ENCODE results near the gene AGFG1.

AGFG1 gene

GRCh38 chr2:227499627-227500300, 27.8 kb downstream of the AGFG1 start:
- Histone ChIP-seq H3K4me1 (ENCODE audit: insufficient read depth, low read length) (peaks cover 3% of the 10 kb centered on the region; the same call in 1 of the 2 replicates), H3K9me3 (ENCODE audit: control insufficient read depth, insufficient read depth, low read length) (no peaks in the 10 kb centered on the region), H3K36me3 (ENCODE audit: insufficient read depth, low read length) (peaks cover 3% of the 10 kb centered on the region; the same call in 1 of the 2 replicates), H3K9ac (ENCODE audit: low read depth, low read length) (no peak overlapping the region)

GRCh38 chr2:227500301-227500630, 28.3 kb downstream of the AGFG1 start:
- H3K4me1 ChIP-seq (ENCODE audit: insufficient read depth, low read length) = peaks cover 3% of the 10 kb centered on the region; the same call in 1 of the 2 replicates
- peaks cover 3% of the 10 kb centered on the region for H3K36me3 ChIP-seq (ENCODE audit: insufficient read depth, low read length)
- no peak overlapping the region for H3K9ac ChIP-seq (ENCODE audit: low read depth, low read length)
- H3K9me3 ChIP-seq (ENCODE audit: control insufficient read depth, insufficient read depth, low read length) = no peaks in the 10 kb centered on the region

- peaks cover 3% of the 10 kb centered on the region for H3K36me3 ChIP-seq (ENCODE audit: insufficient read depth, low read length)
- peaks cover 14% of the 10 kb centered on the region; the same call in 1 of the 2 replicates for H3K4me1 ChIP-seq (ENCODE audit: insufficient read depth, low read length)
- no peaks in the 10 kb centered on the region for H3K9me3 ChIP-seq (ENCODE audit: control insufficient read depth, insufficient read depth, low read length)
- no peak overlapping the region for H3K9ac ChIP-seq (ENCODE audit: low read depth, low read length)
Observed at GRCh38 chr2:227503433-227504406, 31.8 kb downstream of the AGFG1 start.

GRCh38 chr2:227504700-227505099, 32.7 kb downstream of the AGFG1 start:
- Histone ChIP-seq H3K4me1 (ENCODE audit: insufficient read depth, low read length) (peaks cover 16% of the 10 kb centered on the region), H3K36me3 (ENCODE audit: insufficient read depth, low read length) (peaks cover 3% of the 10 kb centered on the region), H3K9me3 (ENCODE audit: control insufficient read depth, insufficient read depth, low read length) (no peaks in the 10 kb centered on the region), H3K9ac (ENCODE audit: low read depth, low read length) (no peak overlapping the region)

- Histone ChIP-seq H3K36me3 (ENCODE audit: insufficient read depth, low read length) (peaks cover 1% of the 10 kb centered on the region), H3K9ac (ENCODE audit: low read depth, low read length) (no peak overlapping the region), H3K4me1 (ENCODE audit: insufficient read depth, low read length) (peaks cover 25% of the 10 kb centered on the region), H3K9me3 (ENCODE audit: control insufficient read depth, insufficient read depth, low read length) (no peaks in the 10 kb centered on the region)
Observed at GRCh38 chr2:227506456-227506855, 34.5 kb downstream of the AGFG1 start.

GRCh38 chr2:227507963-227508362, 36.0 kb downstream of the AGFG1 start:
- peaks cover 25% of the 10 kb centered on the region for H3K4me1 ChIP-seq (ENCODE audit: insufficient read depth, low read length)
- H3K9me3 ChIP-seq (ENCODE audit: control insufficient read depth, insufficient read depth, low read length) = no peaks in the 10 kb centered on the region
- H3K36me3 ChIP-seq (ENCODE audit: insufficient read depth, low read length) = no peaks in the 10 kb centered on the region; the same call in 1 of the 2 replicates

GRCh38 chr2:227509076-227509475, 37.1 kb downstream of the AGFG1 start:
- Histone ChIP-seq H3K9me3 (ENCODE audit: control insufficient read depth, insufficient read depth, low read length) (no peaks in the 10 kb centered on the region), H3K36me3 (ENCODE audit: insufficient read depth, low read length) (no peaks in the 10 kb centered on the region; the same call in 1 of the 2 replicates), H3K9ac (ENCODE audit: low read depth, low read length) (no peak overlapping the region), H3K4me1 (ENCODE audit: insufficient read depth, low read length) (peaks cover 26% of the 10 kb centered on the region)

More at GRCh38 chr2:227507963-227508362, 36.0 kb downstream of the AGFG1 start:
- no peak overlapping the region for H3K9ac ChIP-seq (ENCODE audit: low read depth, low read length)

- Histone ChIP-seq H3K9me3 (ENCODE audit: control insufficient read depth, insufficient read depth, low read length) (no peaks in the 10 kb centered on the region), H3K9ac (ENCODE audit: low read depth, low read length) (no peak overlapping the region), H3K4me1 (ENCODE audit: insufficient read depth, low read length) (peaks cover 27% of the 10 kb centered on the region), H3K36me3 (ENCODE audit: insufficient read depth, low read length) (no peaks in the 10 kb centered on the region; the same call in 1 of the 2 replicates)
Observed at GRCh38 chr2:227509824-227510619, 38.1 kb downstream of the AGFG1 start.

GRCh38 chr2:227510620-227510958, 38.6 kb downstream of the AGFG1 start:
- H3K9me3 ChIP-seq (ENCODE audit: control insufficient read depth, insufficient read depth, low read length) = no peaks in the 10 kb centered on the region
- H3K4me1 ChIP-seq (ENCODE audit: insufficient read depth, low read length) = peaks cover 27% of the 10 kb centered on the region
- H3K36me3 ChIP-seq (ENCODE audit: insufficient read depth, low read length) = no peaks in the 10 kb centered on the region
- H3K9ac ChIP-seq (ENCODE audit: low read depth, low read length) = no peak overlapping the region

- H3K36me3 ChIP-seq (ENCODE audit: insufficient read depth, low read length) = no peaks in the 10 kb centered on the region
- H3K9ac ChIP-seq (ENCODE audit: low read depth, low read length) = no peak overlapping the region
- H3K9me3 ChIP-seq (ENCODE audit: control insufficient read depth, insufficient read depth, low read length) = no peaks in the 10 kb centered on the region
- peaks cover 28% of the 10 kb centered on the region for H3K4me1 ChIP-seq (ENCODE audit: insufficient read depth, low read length)
Observed at GRCh38 chr2:227511239-227511930, 39.4 kb downstream of the AGFG1 start.

GRCh38 chr2:227511955-227512354, 40.0 kb downstream of the AGFG1 start:
- Histone ChIP-seq H3K36me3 (ENCODE audit: insufficient read depth, low read length) (no peaks in the 10 kb centered on the region), H3K9me3 (ENCODE audit: control insufficient read depth, insufficient read depth, low read length) (no peaks in the 10 kb centered on the region), H3K4me1 (ENCODE audit: insufficient read depth, low read length) (peaks cover 22% of the 10 kb centered on the region), H3K9ac (ENCODE audit: low read depth, low read length) (no peak overlapping the region)

GRCh38 chr2:227513113-227513512, 41.2 kb downstream of the AGFG1 start:
- no peak overlapping the region for H3K9ac ChIP-seq (ENCODE audit: low read depth, low read length)
- peaks cover 22% of the 10 kb centered on the region for H3K4me1 ChIP-seq (ENCODE audit: insufficient read depth, low read length)
- no peaks in the 10 kb centered on the region for H3K36me3 ChIP-seq (ENCODE audit: insufficient read depth, low read length)
- no peaks in the 10 kb centered on the region for H3K9me3 ChIP-seq (ENCODE audit: control insufficient read depth, insufficient read depth, low read length)

- H3K9me3 ChIP-seq (ENCODE audit: control insufficient read depth, insufficient read depth, low read length) = no peaks in the 10 kb centered on the region
- no peaks in the 10 kb centered on the region for H3K36me3 ChIP-seq (ENCODE audit: insufficient read depth, low read length)
- no peak overlapping the region for H3K9ac ChIP-seq (ENCODE audit: low read depth, low read length)
- H3K4me1 ChIP-seq (ENCODE audit: insufficient read depth, low read length) = 0 out of 2 replicates have a peak, but pooled peaks cover 11% of the 10 kb centered on the region
Observed at GRCh38 chr2:227515742-227516141, 43.8 kb downstream of the AGFG1 start.

GRCh38 chr2:227517724-227518123, 45.8 kb downstream of the AGFG1 start:
- Histone ChIP-seq H3K9ac (ENCODE audit: low read depth, low read length) (no peak overlapping the region), H3K9me3 (ENCODE audit: control insufficient read depth, insufficient read depth, low read length) (no peaks in the 10 kb centered on the region), H3K4me1 (ENCODE audit: insufficient read depth, low read length) (0 out of 2 replicates have a peak, but pooled peaks cover 11% of the 10 kb centered on the region), H3K36me3 (ENCODE audit: insufficient read depth, low read length) (no peaks in the 10 kb centered on the region; the same call in 1 of the 2 replicates)

Data from ES-I3 (cell line).